ENCODE measurements around the gene PDILT.
"Not testable (repeated sequence)": the region's sequence is repeated elsewhere in the genome, so short reads cannot be mapped to it uniquely, and the experiment has no call there.

The PDILT gene

DNA sequence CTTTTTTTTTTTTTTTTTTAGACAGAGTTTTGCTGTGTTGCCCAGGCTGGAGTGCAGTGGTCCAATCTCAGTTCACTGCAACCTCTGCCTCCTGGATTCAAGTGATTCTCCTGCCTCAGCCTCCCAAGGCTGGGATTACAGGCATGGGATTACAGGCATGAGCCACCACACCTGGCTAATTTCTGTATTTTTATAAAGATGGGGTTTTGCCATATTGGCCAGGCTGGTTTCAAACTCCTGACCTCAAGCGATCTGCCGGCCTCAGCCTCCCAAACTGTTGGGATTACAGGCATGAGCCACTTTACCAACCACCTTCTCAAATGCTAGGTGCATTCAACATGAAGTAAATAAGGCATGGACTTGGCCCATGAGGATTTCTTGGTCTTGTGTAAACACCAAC lies 83.5 kb downstream of the PDILT start:
- not testable (repeated sequence) for DNase-seq (ENCODE audit: low spot score)

DNA sequence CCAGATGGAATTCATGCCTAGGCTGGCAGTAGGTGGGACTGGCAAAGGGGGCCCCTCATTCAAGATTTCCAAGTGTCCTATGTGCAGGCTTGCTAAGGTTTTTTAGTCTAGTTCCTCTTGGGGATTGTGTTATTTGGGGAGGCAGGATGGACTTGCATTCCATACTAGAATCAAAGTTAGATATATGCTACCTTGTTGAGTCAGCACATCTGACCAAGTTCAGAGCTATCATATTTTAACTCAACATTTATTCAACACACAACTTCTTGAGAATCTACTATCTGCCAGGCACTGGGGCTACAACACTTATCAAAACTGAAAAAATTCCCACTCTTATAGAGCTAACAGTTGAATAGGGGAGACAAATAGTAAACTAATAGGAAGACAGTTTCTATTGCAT lies 83.9 kb downstream of the PDILT start:
- DNase-seq (ENCODE audit: low spot score) = no peak

DNA sequence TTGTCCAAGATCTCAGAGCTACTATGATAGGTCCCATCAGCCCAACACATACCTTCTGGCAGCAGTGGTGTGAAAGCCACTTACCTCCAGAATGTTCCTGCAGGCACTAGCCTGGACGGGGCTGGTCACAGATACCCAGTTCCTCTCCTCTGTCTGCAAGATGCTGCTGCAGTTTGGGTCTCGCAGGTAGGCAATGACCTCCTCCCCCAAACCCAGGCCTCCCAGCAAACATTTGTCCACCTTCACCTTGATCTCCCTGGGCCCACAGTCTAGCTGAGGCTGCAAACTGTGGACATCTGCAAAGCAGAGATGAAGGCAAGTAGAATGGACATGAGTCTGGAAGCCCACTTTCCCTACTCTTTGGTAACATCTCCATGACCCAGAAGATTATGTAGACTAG lies 84.4 kb downstream of the PDILT start:
- DNase-seq (ENCODE audit: low spot score) = no peak

DNA sequence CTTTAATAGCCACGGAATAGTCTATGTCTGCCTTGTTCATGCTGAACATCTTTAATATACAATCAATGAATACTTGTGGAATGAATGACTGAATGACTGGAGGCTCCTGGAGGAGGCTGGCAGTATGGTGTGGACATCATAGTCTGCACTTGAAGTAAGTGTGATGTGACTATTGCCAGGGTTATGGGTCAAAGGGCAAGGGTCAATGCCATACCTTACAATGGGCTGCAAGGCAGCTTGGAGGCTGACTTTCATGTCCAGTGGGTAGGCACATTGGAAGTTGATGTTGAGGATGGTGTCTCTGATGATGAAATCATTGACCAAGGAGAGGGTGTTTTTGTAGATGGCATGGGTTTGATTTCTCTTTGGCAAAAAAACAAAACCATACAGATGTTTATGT lies 85.1 kb downstream of the PDILT start:
- DNase-seq (ENCODE audit: low spot score) = no peak

DNA sequence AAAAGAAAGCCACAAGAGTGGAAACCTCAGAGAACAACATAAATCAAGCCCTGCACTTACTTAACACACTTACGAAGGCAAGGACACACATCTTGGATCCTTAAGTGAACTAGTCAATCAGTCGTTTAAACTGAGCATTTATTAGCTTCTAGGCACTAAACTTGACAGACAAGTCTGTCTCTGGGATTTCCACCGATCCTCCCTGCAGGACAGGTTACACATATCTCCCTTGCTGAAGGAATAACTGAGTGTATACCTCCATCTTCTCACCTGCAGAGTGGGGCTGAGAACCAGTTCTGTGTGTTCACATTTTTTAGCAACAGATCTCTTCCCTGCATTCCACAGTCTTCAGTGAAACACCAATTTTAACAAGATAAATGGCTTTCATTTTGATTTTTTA lies 86.1 kb downstream of the PDILT start:
- no peak for DNase-seq (ENCODE audit: low spot score)

DNA sequence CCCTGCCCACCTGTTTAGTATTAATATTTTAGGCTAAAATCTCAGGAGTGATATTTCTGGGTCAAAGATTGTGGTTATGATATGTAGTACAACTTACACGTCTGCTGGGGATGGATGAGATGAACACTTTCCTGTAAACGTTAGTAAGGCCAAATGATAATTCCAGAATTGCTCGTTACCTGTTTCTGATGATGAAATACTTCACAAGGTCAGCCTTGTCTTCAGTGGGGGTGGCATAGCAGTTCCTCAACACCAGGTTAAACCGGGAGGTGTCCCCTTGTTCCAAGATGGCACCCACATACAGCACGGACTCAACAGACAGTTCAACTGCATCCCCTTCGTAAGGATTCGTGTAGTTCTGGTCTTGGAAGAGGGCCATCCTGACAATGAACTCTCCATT lies 86.5 kb downstream of the PDILT start:
- no peak for DNase-seq (ENCODE audit: low spot score)

DNA sequence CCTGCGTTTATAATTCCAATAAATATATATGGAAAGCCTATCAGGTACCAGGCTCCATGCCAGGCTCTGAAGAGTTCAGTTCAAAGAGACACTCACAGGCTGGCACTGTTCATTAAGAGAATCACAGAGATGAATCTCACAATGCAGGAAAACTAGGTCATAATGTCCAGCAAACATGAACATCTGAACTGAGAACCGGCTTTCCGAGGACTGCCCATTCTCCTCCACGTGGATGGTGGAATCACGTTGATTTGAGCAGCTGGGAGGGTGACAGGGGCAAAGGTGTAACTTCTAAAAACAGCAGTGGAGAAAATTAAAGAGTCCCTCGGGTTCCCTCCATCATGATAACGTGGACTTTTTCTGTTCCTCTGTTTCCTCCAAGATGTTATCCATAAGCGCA lies 87.4 kb downstream of the PDILT start:
- DNase-seq (ENCODE audit: low spot score) = no peak

DNA sequence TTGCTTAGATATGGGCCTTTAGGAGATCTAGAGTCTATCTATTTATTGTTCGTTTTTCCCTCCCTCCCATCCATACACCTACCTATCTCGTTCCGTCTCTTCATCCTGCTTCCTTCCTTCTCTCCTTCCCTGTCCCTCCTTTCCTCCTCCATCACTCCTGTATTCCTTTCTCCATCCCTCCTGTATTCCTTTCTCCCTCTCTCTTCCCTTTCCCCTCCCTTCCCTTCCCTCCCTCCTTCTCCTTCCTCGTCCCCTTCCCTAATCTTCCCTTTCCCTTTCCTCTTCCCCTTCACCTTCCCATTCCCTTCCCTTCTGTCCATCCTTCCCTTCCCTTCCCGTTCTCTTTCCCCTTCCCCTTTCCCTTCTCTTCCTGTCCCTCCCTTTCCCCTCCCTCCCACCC lies 87.8 kb downstream of the PDILT start:
- no peak for DNase-seq (ENCODE audit: low spot score)

DNA sequence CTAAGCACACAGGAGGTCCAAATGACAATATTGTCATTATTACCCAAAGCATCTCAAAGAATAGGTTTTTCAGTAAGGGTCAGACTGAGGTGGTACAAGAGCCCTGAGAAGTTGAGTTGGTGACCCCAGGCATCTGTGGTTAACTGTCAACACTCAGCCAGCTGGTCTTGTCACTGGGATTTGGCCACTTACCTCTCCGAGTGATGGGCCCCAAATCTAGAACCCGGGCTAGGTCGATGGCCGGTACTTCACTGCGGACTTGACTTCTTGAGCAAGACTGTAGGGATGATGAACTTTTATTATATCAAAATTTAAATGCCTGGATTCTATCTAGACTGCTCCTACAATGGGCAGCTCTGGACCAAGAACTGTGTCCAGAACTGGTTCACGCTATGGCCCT lies 88.8 kb downstream of the PDILT start:
- DNase-seq (ENCODE audit: low spot score) = no peak

DNA sequence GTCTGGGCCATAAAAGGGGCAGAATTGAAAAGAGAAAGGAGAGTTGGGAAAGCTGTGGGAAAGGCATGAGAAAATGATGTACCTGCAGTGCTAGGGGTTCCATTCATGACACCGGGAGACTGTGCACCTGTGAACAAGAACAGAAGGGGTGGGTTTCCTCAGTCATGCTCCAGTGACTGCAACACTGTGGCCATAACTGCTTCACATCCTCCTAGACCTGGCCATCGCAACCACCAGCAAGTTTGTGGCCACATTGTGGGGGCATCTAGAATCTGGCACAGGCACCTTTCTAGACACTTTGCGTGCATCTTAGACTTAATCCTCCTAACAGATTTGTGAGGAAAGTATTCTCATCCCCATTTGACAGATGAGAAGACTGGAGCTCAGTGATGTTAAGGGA lies 90.0 kb downstream of the PDILT start:
- no peak for DNase-seq (ENCODE audit: low spot score)

DNA sequence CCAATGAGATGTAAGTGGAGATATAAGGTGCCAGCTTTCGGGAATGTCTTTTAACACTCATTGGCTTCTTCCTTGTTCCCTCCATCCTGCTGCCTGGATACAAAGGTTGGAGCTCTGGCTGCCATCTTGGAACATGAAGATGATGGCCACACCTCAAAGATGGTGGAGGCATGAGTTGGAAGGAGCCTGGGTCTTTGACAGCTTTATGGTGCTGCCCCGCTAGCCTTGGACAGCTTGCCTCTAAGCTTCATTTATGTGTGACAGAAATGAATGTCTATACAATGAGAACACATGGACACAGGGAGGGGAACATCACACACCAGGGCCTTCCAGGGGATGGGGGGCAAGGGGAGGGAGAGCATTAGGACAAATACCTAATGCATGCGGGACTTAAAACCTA lies 90.8 kb downstream of the PDILT start:
- no peak for DNase-seq (ENCODE audit: low spot score)

DNA sequence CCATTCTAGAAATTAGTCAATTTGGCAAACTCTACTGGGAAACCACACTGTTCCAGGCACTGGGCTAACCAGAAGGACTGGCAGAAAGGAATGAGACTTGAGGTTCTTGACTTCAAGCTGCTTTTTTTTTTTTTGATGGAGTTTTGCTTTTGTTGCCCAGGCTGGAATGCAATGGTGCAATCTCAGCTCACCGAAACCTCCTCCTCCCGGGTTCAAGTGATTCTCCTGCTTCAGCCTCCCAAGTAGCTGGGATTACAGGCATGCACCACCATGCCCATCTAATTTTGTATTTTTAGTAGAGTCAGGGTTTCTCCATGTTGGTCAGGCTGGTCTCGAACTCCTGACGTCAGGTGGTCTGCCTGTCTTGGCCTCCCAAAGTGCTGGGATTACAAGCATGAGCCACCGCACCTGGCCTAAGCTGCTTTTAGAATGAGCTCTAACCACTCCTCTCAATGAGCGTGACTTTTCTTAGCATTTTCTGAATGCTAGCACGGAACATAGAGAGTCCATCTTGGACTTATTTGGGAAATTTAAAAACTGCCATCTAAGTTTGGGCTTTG lies 91.9 kb downstream of the PDILT start:
- not testable (repeated sequence) for DNase-seq (ENCODE audit: low spot score)

DNA sequence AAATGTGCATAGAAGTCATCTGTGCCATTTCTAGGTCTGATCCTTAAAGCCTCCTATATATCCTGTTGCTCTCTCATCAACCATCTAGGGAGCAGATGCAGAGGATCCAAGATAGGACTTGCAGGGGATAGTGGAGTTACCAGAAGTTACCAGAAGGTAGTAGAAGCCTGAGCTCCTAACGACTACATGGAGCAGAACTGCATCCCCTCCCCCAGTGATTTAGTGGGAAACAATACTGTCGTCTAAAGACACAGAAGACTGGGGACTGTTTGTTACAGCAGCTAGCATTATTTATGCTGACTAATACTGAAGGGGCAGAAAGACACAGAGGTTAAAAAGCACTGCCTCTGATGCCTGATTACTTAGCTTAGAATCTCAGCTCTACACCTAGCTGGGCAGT lies 93.0 kb downstream of the PDILT start:
- DNase-seq (ENCODE audit: low spot score) = no peak

DNA sequence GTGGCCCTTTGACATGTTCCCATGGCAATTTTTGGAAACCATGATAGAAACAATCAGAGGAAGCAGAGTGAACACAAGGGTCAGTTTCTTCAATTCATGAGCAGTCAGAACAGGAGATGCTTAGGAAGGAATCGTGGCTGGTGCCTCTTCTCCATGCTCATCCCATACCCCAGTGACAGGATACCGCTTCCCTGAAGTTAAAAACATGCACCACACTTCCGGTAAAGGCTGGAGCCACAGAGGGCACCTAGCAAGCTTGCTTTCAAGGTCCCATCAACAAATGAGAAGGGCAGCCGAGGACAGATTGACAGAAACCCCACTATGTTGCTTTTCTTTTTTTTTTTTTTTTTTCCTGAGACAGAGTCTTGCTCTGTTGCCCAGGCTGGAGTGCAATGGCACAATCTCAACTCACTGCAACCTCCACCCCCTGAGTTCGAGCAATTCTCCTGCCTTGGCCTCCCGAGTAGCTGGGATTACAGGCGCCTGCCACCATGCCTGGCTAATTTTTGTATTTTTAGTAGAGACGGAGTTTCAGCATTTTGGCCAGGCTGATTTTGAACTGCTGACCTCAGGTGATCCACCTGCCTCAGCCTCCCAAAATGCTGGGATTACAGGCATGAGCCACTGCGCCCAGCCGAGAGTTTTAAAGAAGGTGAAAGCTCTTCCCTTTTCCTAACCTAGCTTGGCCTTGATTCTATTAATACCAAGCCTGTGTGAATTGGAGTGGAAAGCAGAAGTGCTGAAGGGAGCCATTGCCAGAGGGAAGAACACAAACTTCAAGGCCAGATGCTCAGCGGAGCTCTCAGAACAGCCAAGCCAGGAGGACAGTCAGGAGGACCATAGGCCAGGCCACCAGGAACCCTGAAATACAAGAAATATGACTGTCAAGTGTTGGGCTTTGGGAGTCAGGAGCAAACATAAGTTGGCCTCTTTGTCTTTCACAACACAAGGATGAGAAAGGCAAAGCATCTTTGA lies 93.8 kb downstream of the PDILT start:
- DNase-seq (ENCODE audit: low spot score) = no peak

DNA sequence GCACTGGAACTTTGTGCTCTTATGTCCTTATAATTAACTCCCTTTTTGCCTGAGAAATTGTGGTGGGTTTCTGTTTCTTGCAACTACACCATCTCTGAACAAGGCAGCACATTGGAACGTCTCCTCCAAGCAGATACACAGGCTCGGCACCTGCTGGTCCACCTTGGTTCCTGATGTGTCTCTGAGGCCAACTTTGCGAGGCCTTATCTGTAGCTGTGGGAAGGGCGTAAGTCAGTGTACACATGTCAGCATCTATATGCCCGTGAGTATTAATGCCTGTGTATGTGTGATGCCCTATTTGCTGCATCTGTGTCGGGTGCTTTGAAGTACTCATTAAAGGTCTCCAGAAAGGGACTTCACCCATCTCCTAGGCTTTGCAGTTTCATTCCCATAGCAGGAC lies 94.8 kb downstream of the PDILT start:
- no peak for DNase-seq (ENCODE audit: low spot score)
